ENCODE data around the gene OBSCN.
A peak's percentile ranks its signal among the peaks of the same experiment; 100 is the strongest.

Gene OBSCN

GRCh38 chr1:228289239-228289849 lies 81.5 kb downstream of the OBSCN start:
- no peak for DNase-seq (ENCODE audit: extremely low spot score)
- no peak for TF ChIP-seq FOXA1 (IDR thresholded peaks at IDR 0.05)
- no peak for TF ChIP-seq CTBP1 (IDR thresholded peaks at IDR 0.05; ENCODE audit: borderline replicate concordance)
- no peak for TF ChIP-seq LEF1 (IDR thresholded peaks at IDR 0.05; ENCODE audit: borderline replicate concordance)
- TF ChIP-seq BHLHE40 (IDR thresholded peaks at IDR 0.05; ENCODE audit: borderline replicate concordance) = no peak
- ChIA-PET CTCF (no interaction called here), POLR2A (no interaction called here)

DNA sequence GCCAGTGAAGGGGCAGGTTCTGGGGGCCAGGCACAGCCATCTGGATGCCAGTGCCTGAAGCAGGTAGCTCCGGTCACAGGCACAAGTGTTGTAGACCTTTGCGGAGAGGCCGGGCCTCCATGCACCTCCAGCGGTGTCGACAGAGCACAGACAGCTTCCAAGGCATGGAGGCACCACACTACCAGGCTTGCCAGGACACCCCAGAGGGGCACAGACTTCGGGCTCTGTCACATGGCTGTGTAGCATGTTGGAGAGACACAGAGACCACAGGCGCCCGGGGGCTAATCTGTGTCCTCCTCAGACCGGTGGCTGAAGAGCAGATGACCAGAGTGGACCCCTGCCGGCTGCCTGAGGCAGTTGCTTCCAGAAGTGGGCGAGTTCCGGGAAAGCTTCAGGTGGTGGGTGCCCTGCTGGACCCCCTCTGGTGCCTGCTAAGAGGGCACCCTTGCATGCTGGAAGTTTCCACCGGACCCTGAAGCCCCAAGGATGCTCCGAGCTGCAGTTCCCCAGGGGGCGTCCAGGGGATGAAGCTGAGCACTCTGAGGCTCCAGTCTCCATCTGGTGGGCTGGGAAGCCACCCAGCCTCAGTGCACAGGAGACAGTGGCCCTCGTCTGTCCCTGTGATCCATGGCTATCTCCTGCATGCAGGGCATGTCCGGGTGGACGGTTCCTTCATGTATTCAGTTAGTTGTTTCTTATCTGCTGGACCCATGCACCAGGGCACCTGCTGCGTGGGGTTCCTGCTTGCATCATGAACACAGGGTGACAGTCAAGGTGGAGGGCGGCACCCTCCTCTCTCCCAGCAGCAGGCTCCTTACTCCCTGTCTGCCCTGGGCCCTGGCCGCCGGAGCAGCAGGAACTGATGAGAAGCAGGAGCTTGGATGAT lies 82.4 kb downstream of the OBSCN start:
- ChIA-PET POLR2A (no interaction called here), CTCF (no interaction called here)
- no peak for DNase-seq (ENCODE audit: extremely low spot score)
- TF ChIP-seq LEF1 (IDR thresholded peaks at IDR 0.05; ENCODE audit: borderline replicate concordance) = no peak
- no peak for TF ChIP-seq SP1 (IDR thresholded peaks at IDR 0.05)
- no peak for TF ChIP-seq ZNF384 (IDR thresholded peaks at IDR 0.05)
- TF ChIP-seq NFRKB (IDR thresholded peaks at IDR 0.05) = no peak
- no peak for TF ChIP-seq PKNOX1 (IDR thresholded peaks at IDR 0.05)
- no peak for TF ChIP-seq ARNT (IDR thresholded peaks at IDR 0.05)
- TF ChIP-seq CTBP1 (IDR thresholded peaks at IDR 0.05; ENCODE audit: borderline replicate concordance) = no peak
- no peak for TF ChIP-seq FOXK2 (IDR thresholded peaks at IDR 0.05)
- no peak for TF ChIP-seq TARDBP (IDR thresholded peaks at IDR 0.05)
- TF ChIP-seq L3MBTL2 (conservative IDR thresholded peaks at IDR 0.05) = no peak
- TF ChIP-seq FOXA1 (IDR thresholded peaks at IDR 0.05) = no peak
- no peak for TF ChIP-seq FOXM1 (IDR thresholded peaks at IDR 0.05; ENCODE audit: borderline replicate concordance)
- TF ChIP-seq BHLHE40 (IDR thresholded peaks at IDR 0.05; ENCODE audit: borderline replicate concordance) = no peak
- TF ChIP-seq HDGF (IDR thresholded peaks at IDR 0.05; ENCODE audit: borderline replicate concordance) = no peak
- no peak for TF ChIP-seq SUZ12 (IDR thresholded peaks at IDR 0.05)
- TF ChIP-seq ELF4 (IDR thresholded peaks at IDR 0.05) = no peak

GRCh38 chr1:228291906-228292608 lies 84.2 kb downstream of the OBSCN start:
- POLR2A ChIA-PET = no interaction called here
- DNase-seq (ENCODE audit: extremely low spot score) = no peak
- TF ChIP-seq ARNT (IDR thresholded peaks at IDR 0.05) (no peak), HDGF (IDR thresholded peaks at IDR 0.05; ENCODE audit: borderline replicate concordance) (no peak), FOXM1 (IDR thresholded peaks at IDR 0.05; ENCODE audit: borderline replicate concordance) (no peak), SP1 (IDR thresholded peaks at IDR 0.05) (no peak), TARDBP (IDR thresholded peaks at IDR 0.05) (no peak), NFRKB (IDR thresholded peaks at IDR 0.05) (no peak), CTBP1 (IDR thresholded peaks at IDR 0.05; ENCODE audit: borderline replicate concordance) (no peak)
- CTCF ChIA-PET = no interaction called here

DNA sequence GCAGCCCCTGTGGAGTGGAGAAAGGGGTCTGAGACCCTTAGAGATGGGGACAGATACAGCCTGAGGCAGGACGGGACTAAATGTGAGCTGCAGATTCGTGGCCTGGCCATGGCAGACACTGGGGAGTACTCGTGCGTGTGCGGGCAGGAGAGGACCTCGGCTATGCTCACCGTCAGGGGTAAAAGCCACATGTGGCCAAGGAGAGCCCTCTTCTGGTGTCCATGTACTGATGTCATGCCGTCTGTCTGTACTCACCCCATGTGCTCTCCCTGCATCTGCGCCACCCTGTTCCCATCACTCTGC lies 84.7 kb downstream of the OBSCN start:
- TF ChIP-seq TARDBP (IDR thresholded peaks at IDR 0.05) = no peak
- no peak for TF ChIP-seq NFRKB (IDR thresholded peaks at IDR 0.05)
- no peak for TF ChIP-seq SUZ12 (IDR thresholded peaks at IDR 0.05)
- TF ChIP-seq ZNF384 (IDR thresholded peaks at IDR 0.05) = no peak
- TF ChIP-seq PKNOX1 (IDR thresholded peaks at IDR 0.05) = no peak
- TF ChIP-seq FOXM1 (IDR thresholded peaks at IDR 0.05; ENCODE audit: borderline replicate concordance) = no peak
- TF ChIP-seq ELF4 (IDR thresholded peaks at IDR 0.05) = no peak
- TF ChIP-seq CTBP1 (IDR thresholded peaks at IDR 0.05; ENCODE audit: borderline replicate concordance) = no peak
- TF ChIP-seq L3MBTL2 (conservative IDR thresholded peaks at IDR 0.05) = no peak
- TF ChIP-seq FOXA1 (IDR thresholded peaks at IDR 0.05) = no peak
- no peak for TF ChIP-seq ARNT (IDR thresholded peaks at IDR 0.05)
- TF ChIP-seq BHLHE40 (IDR thresholded peaks at IDR 0.05; ENCODE audit: borderline replicate concordance) = no peak
- POLR2A ChIA-PET = no interaction called here
- CTCF ChIA-PET = no interaction called here
- DNase-seq (ENCODE audit: extremely low spot score) = no peak

- TF ChIP-seq SP1 (IDR thresholded peaks at IDR 0.05) = no peak
- TF ChIP-seq L3MBTL2 (conservative IDR thresholded peaks at IDR 0.05) = 0 out of 2 replicates have a peak, but pooled peaks have one; percentile 22
- CTCF ChIA-PET = no interaction called here
- DNase-seq (ENCODE audit: extremely low spot score) = no peak
- POLR2A ChIA-PET = no interaction called here
Observed at GRCh38 chr1:228293393-228293792, 85.5 kb downstream of the OBSCN start.

- ChIA-PET POLR2A (no interaction called here), CTCF (no interaction called here)
- DNase-seq (ENCODE audit: extremely low spot score) = no peak
- no peak for TF ChIP-seq ZNF384 (IDR thresholded peaks at IDR 0.05)
- no peak for TF ChIP-seq LEF1 (IDR thresholded peaks at IDR 0.05; ENCODE audit: borderline replicate concordance)
- TF ChIP-seq SP1 (IDR thresholded peaks at IDR 0.05) = no peak
- no peak for TF ChIP-seq FOXM1 (IDR thresholded peaks at IDR 0.05; ENCODE audit: borderline replicate concordance)
- no peak for TF ChIP-seq HDGF (IDR thresholded peaks at IDR 0.05; ENCODE audit: borderline replicate concordance)
- TF ChIP-seq BHLHE40 (IDR thresholded peaks at IDR 0.05; ENCODE audit: borderline replicate concordance) = no peak
- TF ChIP-seq TARDBP (IDR thresholded peaks at IDR 0.05) = no peak
- TF ChIP-seq L3MBTL2 (conservative IDR thresholded peaks at IDR 0.05) = no peak
- TF ChIP-seq SUZ12 (IDR thresholded peaks at IDR 0.05) = no peak
- no peak for TF ChIP-seq PKNOX1 (IDR thresholded peaks at IDR 0.05)
- no peak for TF ChIP-seq FOXK2 (IDR thresholded peaks at IDR 0.05)
Observed at GRCh38 chr1:228293816-228294500, 86.1 kb downstream of the OBSCN start.

Measured in HEK293T (cell line).